Body of pancreas (tissue), 4 donors: Measurements from ENCODE around the gene SKP1. TPM values are rescaled to one million over a fixed set of nuclear protein-coding genes. Genes with fewer than 3 reads are reported as not detected.

Source experiments
- ATAC-seq: fragments of 150-250 bp; one replicate; pipeline ENCODE4 v1.9.1; 2016
- DNase-seq, 4 donors: peaks; one replicate each; pipeline ENCODE4 v3.0.0-alpha.2; 2019
- H3K27ac ChIP-seq, 4 donors: fragments of 200-600 bp; sonication (generic); 1 replicate in 3 of 4; 2 replicates in 1 of 4; pipeline versions ENCODE4 v1.5.1 to v1.6.1; 2016 to 2019; ENCODE audit warnings: mild to moderate bottlenecking in 1 of 4, mixed read lengths in 1 of 4, moderate library complexity in 1 of 4
- H3K27me3 ChIP-seq, 2 donors: fragments of 200-600 bp; sonication (generic); one replicate each; pipeline ENCODE4 v1.6.0; 2016; ENCODE audit warnings: mild to moderate bottlenecking in 1 of 2
- H3K36me3 ChIP-seq, 2 donors: fragments of 200-600 bp; sonication (generic); replicated peaks in 1 of 2; 2 replicates each; pipeline ENCODE4 v1.5.1; 2016; ENCODE audit warnings: low read depth in 2 of 2; ENCODE audit not compliant: insufficient read depth in 1 of 2
- H3K4me1 ChIP-seq: fragments of 200-600 bp; sonication (generic); one replicate; pipeline ENCODE4 v1.6.0; 2016
- H3K4me3 ChIP-seq, 2 donors: fragments of 200-600 bp; sonication (generic); 1 replicate in 1 of 2; 2 replicates in 1 of 2; pipeline ENCODE4 v1.5.1; 2016 to 2019
- H3K9me3 ChIP-seq, 3 donors: fragments of 200-600 bp; sonication (generic); 1 replicate in 2 of 3; 2 replicates in 1 of 3; pipeline ENCODE4 v1.5.1; 2016
- CTCF ChIP-seq, 7 experiments: fragments of 450-650 bp in 4 of 7; fragments of 200-600 bp in 3 of 7; sonication (generic) in 3 of 7; IDR thresholded peaks; one replicate each; pipeline ENCODE4 v1.5.1; 2016 to 2019; ENCODE audit warnings: antibody characterized with exemption in 7 of 7
- POLR2A ChIP-seq, 3 donors: fragments of 450-650 bp; IDR thresholded peaks; one replicate each; pipeline ENCODE4 v1.6.1; 2016; ENCODE audit warnings: antibody characterized with exemption in 3 of 3, mild to moderate bottlenecking in 2 of 3
- WGBS, 2 donors: methylation state at CpG; one replicate each; pipeline ENCODE4 v1.1.5; 2017; 5-methylcytosine and 5-hydroxymethylcytosine counted together
- intact Hi-C: fragments of 100-400 bp; cut with DNase I; formaldehyde crosslinking; loops from one replicate; pipeline ENCODE4 v1.15.1; 2023
- total RNA-seq, 2 donors: library from RNA; depleted of rRNA; stranded (reverse); fragments of >200 nt; gene quantifications; one replicate each; pipeline ENCODE4 v1.1.0, GENCODE V29; 2016

SKP1 gene
- total RNA-seq, 2 donors from 2014 or later: 31.6 to 46.8 TPM

- intact Hi-C loops: no loop called here
- WGBS, 2 donors: 87 to 89% methylated on average over 13 to 17 of the region's 17 CpGs
- no peak for ATAC-seq
These were observed 56.2 kb downstream of the SKP1 start for GRCh38 chr5:134120386-134121138.

GRCh38 chr5:134119720-134120119 lies 57.0 kb downstream of the SKP1 start:
- Histone ChIP-seq H3K27me3 (no peaks in the 10 kb centered on the region), H3K4me3 (no peak overlapping the region), H3K36me3 (no peaks in the 10 kb centered on the region), H3K4me1 (peaks cover 10% of the 10 kb centered on the region), H3K9me3 (no peaks in the 10 kb centered on the region), H3K27ac (no peak overlapping the region)
- ATAC-seq (no peak), DNase-seq (no peak)
- TF ChIP-seq POLR2A (IDR thresholded peaks at IDR 0.05) (no peak), CTCF (IDR thresholded peaks at IDR 0.05) (no peak)
- intact Hi-C loops: no loop called here
- 86 to 88% methylated on average over 10 to 12 of the region's 12 CpGs for WGBS, 2 donors

More at GRCh38 chr5:134120386-134121138, 56.2 kb downstream of the SKP1 start:
- H3K27ac ChIP-seq: no peak overlapping the region
- no peak overlapping the region for H3K4me3 ChIP-seq
- DNase-seq: no peak
- H3K27me3 ChIP-seq: no peaks in the 10 kb centered on the region
- TF ChIP-seq CTCF (IDR thresholded peaks at IDR 0.05): no peak
- peaks cover 12% of the 10 kb centered on the region for H3K4me1 ChIP-seq
- no peaks in the 10 kb centered on the region for H3K36me3 ChIP-seq
- no peaks in the 10 kb centered on the region for H3K9me3 ChIP-seq

- no peaks in the 10 kb centered on the region for H3K36me3 ChIP-seq
- 86 to 94% methylated on average over 4 of the region's 4 CpGs for WGBS, 2 donors
- H3K9me3 ChIP-seq: no peaks in the 10 kb centered on the region
- peaks cover 20% of the 10 kb centered on the region for H3K4me1 ChIP-seq
- no peak for TF ChIP-seq POLR2A (IDR thresholded peaks at IDR 0.05)
- no peak for TF ChIP-seq CTCF (IDR thresholded peaks at IDR 0.05)
- no peaks in the 10 kb centered on the region for H3K27me3 ChIP-seq
- DNase-seq (no peak), ATAC-seq (no peak)
- H3K27ac ChIP-seq: no peak overlapping the region
- intact Hi-C loops: no loop called here
- no peak overlapping the region for H3K4me3 ChIP-seq
These were observed 58.4 kb downstream of the SKP1 start for GRCh38 chr5:134118212-134118835.

- intact Hi-C loops: no loop called here
- no peak overlapping the region for H3K4me3 ChIP-seq
- TF ChIP-seq POLR2A (IDR thresholded peaks at IDR 0.05): no peak
- TF ChIP-seq CTCF (IDR thresholded peaks at IDR 0.05): no peak
- WGBS, 2 donors: 89 to 90% methylated on average over 8 to 12 of the region's 12 CpGs
- no peaks in the 10 kb centered on the region for H3K27me3 ChIP-seq
- H3K9me3 ChIP-seq: no peaks in the 10 kb centered on the region
- DNase-seq: no peak
- peaks cover 22% of the 10 kb centered on the region for H3K4me1 ChIP-seq
- no peak for ATAC-seq
- H3K36me3 ChIP-seq: no peaks in the 10 kb centered on the region
- H3K27ac ChIP-seq: no peak overlapping the region
These were observed 59.7 kb downstream of the SKP1 start for GRCh38 chr5:134116789-134117761.
